ENCODE data around the gene PRCC.

Gene PRCC

GRCh38 chr1:156766298-156767100, 836 bp upstream of the PRCC start:
- Mint-ChIP-seq H3K9me3 (no peaks in the 10 kb centered on the region), H3K4me1 (peaks cover 41% of the 10 kb centered on the region), H3K4me3 (no peak overlapping the region), H3K27me3 (no peaks in the 10 kb centered on the region), H3K27ac (no peak overlapping the region), H3K36me3 (peaks cover 12% of the 10 kb centered on the region)
- peak; percentile 2 for ATAC-seq

DNA sequence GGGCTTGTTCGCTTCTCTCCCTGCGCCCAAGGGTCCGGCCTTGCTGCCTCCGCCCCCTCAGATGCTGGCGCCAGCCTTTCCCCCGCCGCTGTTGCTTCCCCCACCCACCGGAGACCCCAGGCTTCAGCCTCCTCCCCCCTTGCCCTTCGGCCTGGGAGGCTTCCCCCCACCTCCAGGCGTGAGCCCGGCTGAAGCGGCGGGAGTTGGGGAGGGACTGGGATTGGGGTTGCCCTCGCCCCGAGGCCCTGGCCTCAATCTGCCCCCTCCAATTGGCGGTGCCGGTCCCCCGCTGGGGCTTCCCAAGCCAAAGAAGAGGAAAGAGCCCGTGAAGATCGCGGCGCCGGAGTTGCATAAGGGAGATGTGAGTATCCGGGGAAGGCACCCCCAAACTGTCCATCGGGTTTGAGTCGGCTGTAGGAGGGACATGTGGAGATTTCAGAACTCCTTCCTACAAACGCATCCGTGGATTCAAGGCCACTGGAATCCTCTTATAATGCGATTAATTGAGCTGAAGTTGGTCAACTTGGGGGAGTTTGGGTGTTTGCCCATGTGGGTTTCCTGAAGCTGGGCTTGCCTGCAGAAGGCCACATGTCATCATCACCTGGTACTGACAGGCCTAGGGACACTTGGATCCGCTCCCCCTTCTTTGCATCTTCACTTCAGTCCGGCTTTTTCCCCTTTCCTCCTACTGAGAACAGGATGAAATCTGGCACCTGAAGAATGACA, 707 bp downstream of the PRCC start:
- peaks cover 18% of the 10 kb centered on the region for H3K36me3 Mint-ChIP-seq
- H3K9me3 Mint-ChIP-seq, result no peaks in the 10 kb centered on the region
- no peak overlapping the region for H3K27ac Mint-ChIP-seq
- H3K4me1 Mint-ChIP-seq, result peaks cover 51% of the 10 kb centered on the region
- peak; percentile 4 for ATAC-seq
- H3K27me3 Mint-ChIP-seq, result no peaks in the 10 kb centered on the region
- H3K4me3 Mint-ChIP-seq, result no peak overlapping the region

GRCh38 chr1:156768610-156769295, 1.4 kb downstream of the PRCC start:
- H3K36me3 Mint-ChIP-seq, result peaks cover 24% of the 10 kb centered on the region
- no peaks in the 10 kb centered on the region for H3K27me3 Mint-ChIP-seq
- no peak overlapping the region for H3K27ac Mint-ChIP-seq
- H3K9me3 Mint-ChIP-seq, result no peaks in the 10 kb centered on the region
- H3K4me3 Mint-ChIP-seq, result no peak overlapping the region
- peaks cover 58% of the 10 kb centered on the region for H3K4me1 Mint-ChIP-seq
- no peak for ATAC-seq

GRCh38 chr1:156772222-156772621, 4.9 kb downstream of the PRCC start:
- Mint-ChIP-seq H3K4me3 (no peak overlapping the region), H3K27ac (no peak overlapping the region), H3K27me3 (no peaks in the 10 kb centered on the region), H3K9me3 (no peaks in the 10 kb centered on the region), H3K36me3 (peaks cover 32% of the 10 kb centered on the region), H3K4me1 (peaks cover 68% of the 10 kb centered on the region)
- ATAC-seq, result no peak

DNA sequence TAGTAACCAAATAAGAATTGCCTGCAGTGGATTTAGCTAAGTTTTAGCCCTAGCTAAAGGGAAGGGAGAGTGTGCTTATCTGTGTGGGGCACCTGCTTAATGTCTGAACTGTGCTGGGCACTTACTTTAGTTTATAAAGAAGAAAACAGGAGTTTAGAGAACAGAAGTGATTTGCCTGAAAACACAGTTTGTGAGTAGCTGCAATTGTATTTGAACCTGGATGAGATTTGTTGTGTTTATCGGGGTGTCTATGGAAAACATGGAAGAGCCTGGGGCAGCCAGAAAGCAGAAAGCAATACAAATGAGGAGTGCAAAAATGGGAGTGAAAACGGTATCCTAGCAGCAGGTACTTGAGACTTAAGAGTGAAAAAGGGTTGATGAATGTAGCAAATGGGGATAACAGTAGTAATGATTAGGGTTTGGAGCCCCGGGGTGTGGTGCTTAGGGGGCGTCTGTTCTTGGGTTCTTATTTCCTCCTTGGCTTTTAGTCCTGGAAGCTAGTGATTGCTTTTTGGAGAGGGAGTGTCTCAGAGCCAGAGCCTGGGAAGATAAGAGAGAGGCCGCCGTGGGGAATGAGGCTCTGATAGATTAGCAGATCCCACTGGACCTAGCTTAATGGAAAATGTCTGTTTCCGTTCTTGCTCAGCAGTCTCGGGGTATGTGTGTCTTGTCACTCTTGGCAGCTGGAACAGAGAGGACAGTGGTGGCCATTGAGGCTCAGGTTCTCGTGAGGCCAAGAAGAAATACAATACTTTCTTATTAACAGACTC, 5.6 kb downstream of the PRCC start:
- no peak for ATAC-seq
- peaks cover 32% of the 10 kb centered on the region for H3K36me3 Mint-ChIP-seq
- H3K4me3 Mint-ChIP-seq, result no peak overlapping the region
- no peaks in the 10 kb centered on the region for H3K27me3 Mint-ChIP-seq
- H3K4me1 Mint-ChIP-seq, result peaks cover 75% of the 10 kb centered on the region
- H3K27ac Mint-ChIP-seq, result no peak overlapping the region
- no peaks in the 10 kb centered on the region for H3K9me3 Mint-ChIP-seq

DNA sequence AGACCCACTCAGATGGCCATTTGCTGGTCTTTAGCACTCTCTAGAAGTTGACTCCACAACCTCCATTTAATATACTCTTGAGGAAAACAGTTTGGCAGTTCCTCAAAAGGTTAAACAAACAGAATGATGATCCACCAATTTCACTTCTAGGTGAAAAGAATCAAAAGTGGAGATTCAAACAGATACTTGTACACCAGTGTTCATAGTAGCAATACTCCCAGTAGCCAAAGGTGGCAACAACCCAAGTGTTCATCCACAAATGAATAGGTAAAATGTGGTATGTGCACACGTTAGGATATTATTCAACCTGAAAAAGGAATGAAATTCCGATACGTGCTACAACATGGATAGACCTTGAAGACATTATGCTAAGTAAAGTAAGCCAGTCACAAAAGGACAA, 6.3 kb downstream of the PRCC start:
- Mint-ChIP-seq H3K36me3 (peaks cover 36% of the 10 kb centered on the region), H3K4me3 (no peak overlapping the region), H3K27ac (no peak overlapping the region), H3K27me3 (no peaks in the 10 kb centered on the region), H3K4me1 (peaks cover 74% of the 10 kb centered on the region), H3K9me3 (no peaks in the 10 kb centered on the region)
- no peak for ATAC-seq

DNA sequence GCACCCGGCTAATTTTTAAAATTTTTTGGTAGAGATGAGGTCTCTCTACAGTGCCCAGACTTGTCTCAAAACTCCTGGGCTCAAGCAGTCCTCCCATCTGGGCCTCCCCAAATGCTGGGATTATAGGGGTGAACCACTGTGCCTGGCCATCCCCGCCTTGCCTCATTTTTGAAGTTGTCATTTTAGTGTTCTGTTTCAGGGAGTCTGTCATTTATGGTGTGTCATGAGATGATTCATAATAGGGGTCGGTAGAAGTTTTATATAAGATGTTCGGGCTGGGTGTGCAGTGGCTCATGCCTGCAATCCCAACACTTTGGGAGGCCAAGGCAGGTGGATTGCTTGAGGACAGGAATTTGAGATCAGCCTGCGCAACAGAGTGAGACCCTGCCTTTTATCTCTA, 8.5 kb downstream of the PRCC start:
- Mint-ChIP-seq H3K4me1 (peaks cover 56% of the 10 kb centered on the region), H3K9me3 (no peaks in the 10 kb centered on the region), H3K4me3 (no peak overlapping the region), H3K27ac (no peak overlapping the region), H3K27me3 (no peaks in the 10 kb centered on the region), H3K36me3 (peaks cover 32% of the 10 kb centered on the region)
- ATAC-seq, result no peak

DNA sequence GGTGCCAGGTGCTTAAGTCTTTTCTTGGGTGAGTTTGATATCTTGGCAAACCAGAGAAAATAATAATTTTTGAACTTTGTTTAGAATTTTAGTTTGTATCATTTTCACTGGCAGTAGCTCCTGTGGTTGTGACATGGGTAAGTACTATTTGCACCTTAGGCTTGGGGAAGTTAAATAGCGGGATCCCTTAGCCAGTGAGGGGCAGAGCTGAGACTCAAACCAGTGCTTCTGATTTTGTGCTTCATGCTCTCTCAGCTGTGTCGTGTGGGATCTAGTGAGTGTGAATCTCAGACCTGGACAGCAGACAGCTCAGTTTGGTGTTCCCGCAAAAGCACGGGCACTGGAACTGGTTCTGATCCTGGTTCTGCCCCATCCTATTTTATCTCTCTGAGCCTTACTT, 9.6 kb downstream of the PRCC start:
- peaks cover 59% of the 10 kb centered on the region for H3K4me1 Mint-ChIP-seq
- H3K27me3 Mint-ChIP-seq, result no peaks in the 10 kb centered on the region
- ATAC-seq, result no peak

GRCh38 chr1:156777573-156777972, 10.2 kb downstream of the PRCC start:
- Mint-ChIP-seq H3K9me3 (no peaks in the 10 kb centered on the region), H3K4me1 (peaks cover 58% of the 10 kb centered on the region), H3K27ac (no peak overlapping the region), H3K27me3 (no peaks in the 10 kb centered on the region), H3K36me3 (peaks cover 41% of the 10 kb centered on the region), H3K4me3 (no peak overlapping the region)
- no peak for ATAC-seq

More for the DNA sequence above, 9.6 kb downstream of the PRCC start:
- H3K4me3 Mint-ChIP-seq, result no peak overlapping the region
- no peaks in the 10 kb centered on the region for H3K9me3 Mint-ChIP-seq
- H3K36me3 Mint-ChIP-seq, result peaks cover 36% of the 10 kb centered on the region
- no peak overlapping the region for H3K27ac Mint-ChIP-seq

DNA sequence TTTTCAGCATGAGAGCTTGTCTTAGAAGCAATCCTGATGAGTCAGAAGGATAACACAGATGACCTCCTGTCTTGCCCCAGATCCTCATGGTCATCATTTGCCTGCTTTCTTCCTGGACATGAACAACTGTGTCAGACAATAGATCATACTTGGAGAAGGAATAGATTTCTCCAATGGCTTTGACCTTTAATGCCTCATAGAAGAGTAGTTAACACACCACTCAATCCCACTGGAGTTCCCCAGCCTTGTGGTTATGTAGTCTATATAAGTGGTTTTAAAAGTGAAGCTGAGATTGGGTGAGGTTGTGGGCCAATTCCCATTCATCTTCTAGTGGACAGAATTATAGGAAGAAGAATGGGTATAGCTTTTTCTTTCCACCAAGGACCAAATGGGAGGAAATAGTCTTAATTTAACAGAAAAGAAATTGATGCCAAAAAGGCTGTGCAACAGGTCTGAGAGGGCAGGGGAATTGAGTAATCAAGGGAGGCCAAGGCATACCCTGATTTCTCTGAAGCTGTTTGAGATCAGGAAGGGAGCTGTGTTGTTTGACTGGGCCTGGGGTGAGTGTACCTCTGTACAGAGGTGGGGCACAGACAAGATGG, 14.4 kb downstream of the PRCC start:
- no peaks in the 10 kb centered on the region for H3K27me3 Mint-ChIP-seq
- no peak overlapping the region for H3K4me3 Mint-ChIP-seq
- H3K4me1 Mint-ChIP-seq, result peaks cover 42% of the 10 kb centered on the region
- ATAC-seq, result no peak
- no peaks in the 10 kb centered on the region for H3K9me3 Mint-ChIP-seq
- H3K36me3 Mint-ChIP-seq, result peaks cover 50% of the 10 kb centered on the region
- peak overlapping the region; percentile 52 for H3K27ac Mint-ChIP-seq

- Mint-ChIP-seq H3K27ac (no peak overlapping the region), H3K36me3 (peaks cover 73% of the 10 kb centered on the region), H3K4me1 (peaks cover 26% of the 10 kb centered on the region), H3K27me3 (no peaks in the 10 kb centered on the region), H3K4me3 (no peak overlapping the region), H3K9me3 (no peaks in the 10 kb centered on the region)
- ATAC-seq, result no peak
Measured at GRCh38 chr1:156785458-156785857, 18.1 kb downstream of the PRCC start.

DNA sequence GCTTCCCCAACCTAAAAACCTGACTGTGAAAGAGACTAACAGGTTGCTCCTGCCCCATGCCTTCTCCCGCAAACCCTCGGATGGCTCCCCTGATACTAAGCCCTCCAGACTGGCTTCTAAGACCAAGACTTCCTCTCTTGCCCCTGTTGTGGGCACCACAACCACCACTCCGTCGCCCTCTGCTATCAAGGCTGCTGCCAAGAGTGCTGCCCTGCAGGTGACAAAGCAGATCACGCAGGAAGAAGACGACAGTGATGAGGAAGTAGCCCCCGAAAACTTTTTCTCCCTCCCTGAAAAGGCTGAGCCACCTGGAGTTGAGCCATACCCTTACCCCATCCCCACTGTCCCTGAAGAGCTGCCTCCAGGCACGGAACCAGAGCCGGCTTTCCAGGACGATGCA, 19.3 kb downstream of the PRCC start:
- Mint-ChIP-seq H3K9me3 (no peaks in the 10 kb centered on the region), H3K4me1 (peaks cover 16% of the 10 kb centered on the region), H3K36me3 (peaks cover 72% of the 10 kb centered on the region), H3K27me3 (no peaks in the 10 kb centered on the region), H3K4me3 (no peak overlapping the region), H3K27ac (no peak overlapping the region)
- ATAC-seq, result no peak

GRCh38 chr1:156788136-156788535, 20.8 kb downstream of the PRCC start:
- no peak overlapping the region for H3K27ac Mint-ChIP-seq
- peaks cover 72% of the 10 kb centered on the region for H3K36me3 Mint-ChIP-seq
- H3K9me3 Mint-ChIP-seq, result no peaks in the 10 kb centered on the region
- no peak overlapping the region for H3K4me3 Mint-ChIP-seq
- peaks cover 11% of the 10 kb centered on the region for H3K4me1 Mint-ChIP-seq
- no peaks in the 10 kb centered on the region for H3K27me3 Mint-ChIP-seq
- ATAC-seq, result no peak

- Mint-ChIP-seq H3K4me3 (no peak overlapping the region), H3K9me3 (no peaks in the 10 kb centered on the region), H3K27me3 (no peaks in the 10 kb centered on the region), H3K36me3 (peaks cover 80% of the 10 kb centered on the region), H3K4me1 (peaks cover 11% of the 10 kb centered on the region), H3K27ac (no peak overlapping the region)
- no peak for ATAC-seq
Measured at GRCh38 chr1:156789621-156790318, 22.4 kb downstream of the PRCC start.

Data from stimulated activated memory B cell treated with anti-CD40 and anti-IgM and Interleukin-4, amounts not matched to agents 10 μg/mL and 1 μg/mL and 100 μg/mL, for 72 hours (primary cell).